Stimulated activated CD8-positive, alpha-beta memory T cell treated with anti-CD3 and anti-CD28 coated beads, Interleukin-12 subunit alpha, Interleukin-12 subunit beta, amount 100 ng/mL, for 4 hours (primary cell): Measurements from ENCODE around the gene SNX1.

Source experiments
- DNase-seq: peaks from one replicate; pipeline ENCODE4 v3.0.0-alpha.2; 2020; ENCODE audit warnings: low read depth

Gene SNX1

GRCh38 chr15:64164436-64164835 lies 68.7 kb downstream of the SNX1 start:
- no peak for DNase-seq

GRCh38 chr15:64166102-64166890 lies 70.5 kb downstream of the SNX1 start:
- DNase-seq: no peak

GRCh38 chr15:64180235-64180824 lies 84.5 kb downstream of the SNX1 start:
- no peak for DNase-seq

GRCh38 chr15:64182859-64183370 lies 87.1 kb downstream of the SNX1 start:
- DNase-seq: no peak

GRCh38 chr15:64185146-64185911 lies 89.5 kb downstream of the SNX1 start:
- DNase-seq: no peak

DNA sequence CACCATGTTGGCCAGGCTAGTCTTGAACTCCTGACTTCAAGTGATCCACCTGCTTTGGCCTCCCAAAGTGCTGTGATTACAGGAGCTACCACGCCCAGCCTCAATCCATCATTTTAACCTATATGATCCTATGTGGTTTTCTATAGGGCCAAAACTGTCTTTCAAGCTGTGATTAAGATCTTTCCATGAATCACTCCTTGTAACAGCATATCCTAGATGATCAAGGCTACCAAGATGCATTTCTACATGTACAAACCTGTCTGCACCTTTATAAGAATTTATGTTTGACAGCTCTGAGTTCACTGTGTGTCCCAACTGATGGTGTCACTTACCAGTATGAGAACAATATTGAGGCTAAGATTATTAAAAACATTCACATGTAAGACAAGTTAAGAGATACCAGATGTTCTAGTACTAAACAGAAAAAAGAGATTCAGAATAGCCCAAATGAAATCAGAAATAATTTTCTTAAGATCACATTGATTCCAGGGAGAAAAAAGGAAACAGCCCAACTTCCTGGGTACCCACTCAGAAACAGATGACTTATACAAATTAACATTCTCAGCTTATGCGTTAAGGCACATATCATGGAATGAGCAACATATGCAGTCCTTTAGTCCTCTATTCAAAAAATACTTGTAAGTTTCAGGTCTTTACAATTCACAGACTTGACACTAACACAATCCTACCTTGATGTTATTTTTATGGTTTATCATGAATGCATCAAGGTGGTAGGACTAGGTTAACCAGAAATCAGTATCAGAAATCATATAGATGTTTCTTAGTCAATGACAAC lies 91.8 kb downstream of the SNX1 start:
- DNase-seq: no peak
